ENCODE measurements around the gene CNGA4.

- TF ChIP-seq CTCF (IDR thresholded peaks at IDR 0.05) (no peak), POLR2A (IDR thresholded peaks at IDR 0.05) (no peak)
Observed at GRCh38 chr11:6240139-6240538, 1.2 kb downstream of the CNGA4 start.

All from uterus (tissue), 2 donors.